ENCODE data around the gene OVCH2.
"Not testable (repeated sequence)": the region's sequence is repeated elsewhere in the genome, so short reads cannot be mapped to it uniquely, and the experiment has no call there.

Gene OVCH2, protein sequence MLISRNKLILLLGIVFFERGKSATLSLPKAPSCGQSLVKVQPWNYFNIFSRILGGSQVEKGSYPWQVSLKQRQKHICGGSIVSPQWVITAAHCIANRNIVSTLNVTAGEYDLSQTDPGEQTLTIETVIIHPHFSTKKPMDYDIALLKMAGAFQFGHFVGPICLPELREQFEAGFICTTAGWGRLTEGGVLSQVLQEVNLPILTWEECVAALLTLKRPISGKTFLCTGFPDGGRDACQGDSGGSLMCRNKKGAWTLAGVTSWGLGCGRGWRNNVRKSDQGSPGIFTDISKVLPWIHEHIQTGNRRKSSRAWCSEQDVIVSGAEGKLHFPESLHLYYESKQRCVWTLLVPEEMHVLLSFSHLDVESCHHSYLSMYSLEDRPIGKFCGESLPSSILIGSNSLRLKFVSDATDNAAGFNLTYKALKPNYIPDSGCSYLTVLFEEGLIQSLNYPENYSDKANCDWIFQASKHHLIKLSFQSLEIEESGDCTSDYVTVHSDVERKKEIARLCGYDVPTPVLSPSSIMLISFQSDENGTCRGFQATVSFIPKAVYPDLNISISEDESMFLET

DNA sequence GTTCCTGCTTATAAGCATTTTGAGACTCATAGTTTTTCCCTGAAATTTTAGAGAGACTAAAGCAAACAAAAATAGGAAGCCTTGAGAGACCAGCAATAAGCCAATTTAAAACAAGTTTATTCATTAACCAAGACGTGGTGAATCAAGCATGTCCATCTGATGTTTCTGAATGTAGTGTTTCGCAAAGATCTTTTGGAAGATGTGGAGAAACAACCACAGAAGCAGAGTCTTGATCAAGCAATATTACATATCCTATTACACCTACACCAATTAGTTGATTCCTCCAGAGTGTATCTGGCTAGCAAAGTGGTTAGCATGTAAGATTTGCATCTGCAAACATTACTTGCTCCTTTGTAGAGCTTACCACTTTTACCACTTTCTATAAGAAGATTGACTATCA lies at the start of gene OVCH2:
TSS of gene OVCH2 (minus strand) at position 101 of the 400 bp plus-strand sequence. CDS start at position 18, 83 bp downstream.
- CTCF ChIA-PET: no interaction called here
- TF ChIP-seq SP1 (IDR thresholded peaks at IDR 0.05) (no peak), LEF1 (IDR thresholded peaks at IDR 0.05; ENCODE audit: borderline replicate concordance) (no peak), FOXM1 (IDR thresholded peaks at IDR 0.05; ENCODE audit: borderline replicate concordance) (no peak), BHLHE40 (IDR thresholded peaks at IDR 0.05; ENCODE audit: borderline replicate concordance) (no peak), ZNF384 (IDR thresholded peaks at IDR 0.05) (no peak), FOXA1 (IDR thresholded peaks at IDR 0.05) (no peak), NFRKB (IDR thresholded peaks at IDR 0.05) (no peak), L3MBTL2 (conservative IDR thresholded peaks at IDR 0.05) (no peak), TARDBP (IDR thresholded peaks at IDR 0.05) (no peak), HDGF (IDR thresholded peaks at IDR 0.05; ENCODE audit: borderline replicate concordance) (no peak), ELF4 (IDR thresholded peaks at IDR 0.05) (no peak), ARNT (IDR thresholded peaks at IDR 0.05) (no peak), SUZ12 (IDR thresholded peaks at IDR 0.05) (no peak), FOXK2 (IDR thresholded peaks at IDR 0.05) (no peak)
- TF ChIP-seq, protein P1, sequence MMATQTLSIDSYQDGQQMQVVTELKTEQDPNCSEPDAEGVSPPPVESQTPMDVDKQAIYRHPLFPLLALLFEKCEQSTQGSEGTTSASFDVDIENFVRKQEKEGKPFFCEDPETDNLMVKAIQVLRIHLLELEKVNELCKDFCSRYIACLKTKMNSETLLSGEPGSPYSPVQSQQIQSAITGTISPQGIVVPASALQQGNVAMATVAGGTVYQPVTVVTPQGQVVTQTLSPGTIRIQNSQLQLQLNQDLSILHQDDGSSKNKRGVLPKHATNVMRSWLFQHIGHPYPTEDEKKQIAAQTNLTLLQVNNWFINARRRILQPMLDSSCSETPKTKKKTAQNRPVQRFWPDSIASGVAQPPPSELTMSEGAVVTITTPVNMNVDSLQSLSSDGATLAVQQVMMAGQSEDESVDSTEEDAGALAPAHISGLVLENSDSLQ (IDR thresholded peaks at IDR 0.05): no peak
- DNase-seq (ENCODE audit: extremely low spot score): no peak
- POLR2A ChIA-PET: no interaction called here

DNA sequence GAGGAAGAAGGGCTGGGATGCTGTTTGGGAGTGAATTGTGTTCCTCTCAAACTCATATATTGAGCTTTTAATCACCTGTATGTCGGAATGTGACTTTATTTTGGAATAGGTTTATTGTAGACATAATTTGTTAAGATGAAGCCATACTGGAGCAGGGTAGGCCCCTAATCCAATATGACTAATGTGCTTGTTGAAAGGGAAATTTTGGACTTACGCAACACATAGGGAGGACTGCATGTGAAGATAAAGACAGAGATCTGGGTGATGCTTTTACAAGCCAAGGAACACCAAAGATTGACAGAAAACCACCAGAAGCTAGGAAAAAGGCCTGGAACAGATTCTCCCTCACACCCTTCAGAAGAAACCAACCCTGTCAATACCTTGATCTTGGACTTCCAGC lies 43.2 kb upstream of the OVCH2 start:
- DNase-seq (ENCODE audit: extremely low spot score): no peak

DNA sequence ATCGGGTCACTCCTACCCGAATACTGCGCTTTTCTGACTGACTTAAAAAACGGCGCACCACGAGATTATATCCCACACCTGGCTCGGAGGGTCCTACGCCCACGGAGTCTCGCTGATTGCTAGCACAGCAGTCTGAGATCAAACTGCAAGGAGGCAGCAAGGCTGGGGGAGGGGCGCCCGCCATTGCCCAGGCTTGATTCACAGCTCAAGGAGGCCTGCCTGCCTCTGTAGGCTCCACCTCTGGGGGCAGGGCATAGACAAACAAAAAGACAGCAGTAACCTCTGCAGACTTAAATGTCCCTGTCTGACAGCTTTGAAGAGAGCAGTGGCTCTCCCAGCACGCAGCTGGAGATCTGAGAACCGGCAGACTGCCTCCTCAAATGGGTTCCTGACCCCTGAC lies 28.5 kb upstream of the OVCH2 start:
- CTCF ChIA-PET; POLR2A ChIA-PET; DNase-seq (ENCODE audit: extremely low spot score): not testable (repeated sequence)

More for the DNA sequence above, 43.2 kb upstream of the OVCH2 start:
- POLR2A ChIA-PET: no interaction called here
- CTCF ChIA-PET: no interaction called here
- TF ChIP-seq ELF4 (IDR thresholded peaks at IDR 0.05) (no peak), FOXM1 (IDR thresholded peaks at IDR 0.05; ENCODE audit: borderline replicate concordance) (no peak), ARNT (IDR thresholded peaks at IDR 0.05) (no peak), SUZ12 (IDR thresholded peaks at IDR 0.05) (no peak), L3MBTL2 (conservative IDR thresholded peaks at IDR 0.05) (no peak), SP1 (IDR thresholded peaks at IDR 0.05) (no peak), LEF1 (IDR thresholded peaks at IDR 0.05; ENCODE audit: borderline replicate concordance) (no peak), FOXK2 (IDR thresholded peaks at IDR 0.05) (no peak), NFRKB (IDR thresholded peaks at IDR 0.05) (no peak), HDGF (IDR thresholded peaks at IDR 0.05; ENCODE audit: borderline replicate concordance) (no peak), CTBP1 (IDR thresholded peaks at IDR 0.05; ENCODE audit: borderline replicate concordance) (no peak), FOXA1 (IDR thresholded peaks at IDR 0.05) (no peak), BHLHE40 (IDR thresholded peaks at IDR 0.05; ENCODE audit: borderline replicate concordance) (no peak), TARDBP (IDR thresholded peaks at IDR 0.05) (no peak), ZNF384 (IDR thresholded peaks at IDR 0.05) (no peak)
- TF ChIP-seq, protein P1 (IDR thresholded peaks at IDR 0.05): no peak

DNA sequence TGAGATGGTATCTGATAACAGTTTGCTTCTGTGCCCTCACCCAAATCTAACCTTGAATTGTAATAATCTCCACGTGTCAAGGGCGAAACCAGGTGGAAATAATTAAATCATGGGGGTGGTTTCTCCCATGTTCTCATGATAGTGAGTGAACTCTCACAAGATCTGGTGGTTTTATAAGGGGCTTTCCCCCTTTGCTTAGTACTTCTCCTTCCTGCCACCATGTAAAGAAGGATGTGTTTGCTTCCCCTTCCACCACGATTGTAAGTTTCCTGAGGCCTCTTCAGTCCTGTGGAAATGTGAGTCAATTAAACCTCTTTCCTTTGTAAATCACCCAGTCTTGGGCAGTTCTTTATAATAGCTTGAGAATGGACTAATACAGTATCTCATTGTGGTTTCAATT lies 8.5 kb upstream of the OVCH2 start:
- DNase-seq (ENCODE audit: extremely low spot score): no peak

DNA sequence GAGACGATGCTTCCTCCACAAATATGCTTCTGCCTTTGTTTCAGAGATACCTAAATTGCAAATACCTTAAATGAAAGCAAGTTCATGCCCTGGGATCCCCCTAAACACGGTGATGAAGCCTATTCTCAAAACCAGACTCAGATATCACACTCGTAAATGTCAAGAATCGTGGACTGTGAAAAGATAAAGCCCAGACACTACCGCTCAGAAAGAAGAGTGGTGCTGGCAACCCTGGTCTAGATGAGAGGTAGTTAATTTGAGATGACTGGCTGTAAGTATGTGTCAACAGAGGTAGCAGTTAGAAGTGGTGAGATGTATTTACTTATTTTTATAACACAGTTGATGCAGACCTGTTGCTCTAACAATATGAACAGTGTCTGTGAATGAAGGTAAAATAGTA lies 2.5 kb downstream of the OVCH2 start:
- TF ChIP-seq ZNF384 (IDR thresholded peaks at IDR 0.05) (no peak), BHLHE40 (IDR thresholded peaks at IDR 0.05; ENCODE audit: borderline replicate concordance) (no peak), NFRKB (IDR thresholded peaks at IDR 0.05) (no peak), SP1 (IDR thresholded peaks at IDR 0.05) (no peak), FOXK2 (IDR thresholded peaks at IDR 0.05) (no peak), ARNT (IDR thresholded peaks at IDR 0.05) (no peak), HDGF (IDR thresholded peaks at IDR 0.05; ENCODE audit: borderline replicate concordance) (no peak), FOXA1 (IDR thresholded peaks at IDR 0.05) (no peak), CTBP1 (IDR thresholded peaks at IDR 0.05; ENCODE audit: borderline replicate concordance) (no peak), FOXM1 (IDR thresholded peaks at IDR 0.05; ENCODE audit: borderline replicate concordance) (no peak), LEF1 (IDR thresholded peaks at IDR 0.05; ENCODE audit: borderline replicate concordance) (no peak), ELF4 (IDR thresholded peaks at IDR 0.05) (no peak)
- no peak for DNase-seq (ENCODE audit: extremely low spot score)
- CTCF ChIA-PET: no interaction called here

More for the DNA sequence above, 8.5 kb upstream of the OVCH2 start:
- ChIA-PET POLR2A (no interaction called here), CTCF (no interaction called here)
- no peak for TF ChIP-seq ELF4 (IDR thresholded peaks at IDR 0.05)
- TF ChIP-seq BHLHE40 (IDR thresholded peaks at IDR 0.05; ENCODE audit: borderline replicate concordance): no peak
- no peak for TF ChIP-seq TARDBP (IDR thresholded peaks at IDR 0.05)
- TF ChIP-seq L3MBTL2 (conservative IDR thresholded peaks at IDR 0.05): no peak
- no peak for TF ChIP-seq CTBP1 (IDR thresholded peaks at IDR 0.05; ENCODE audit: borderline replicate concordance)
- no peak for TF ChIP-seq ZNF384 (IDR thresholded peaks at IDR 0.05)
- no peak for TF ChIP-seq FOXM1 (IDR thresholded peaks at IDR 0.05; ENCODE audit: borderline replicate concordance)
- no peak for TF ChIP-seq SUZ12 (IDR thresholded peaks at IDR 0.05)
- no peak for TF ChIP-seq FOXK2 (IDR thresholded peaks at IDR 0.05)
- TF ChIP-seq ARNT (IDR thresholded peaks at IDR 0.05): no peak
- no peak for TF ChIP-seq HDGF (IDR thresholded peaks at IDR 0.05; ENCODE audit: borderline replicate concordance)
- TF ChIP-seq, protein P1 (IDR thresholded peaks at IDR 0.05): no peak
- TF ChIP-seq LEF1 (IDR thresholded peaks at IDR 0.05; ENCODE audit: borderline replicate concordance): no peak

DNA sequence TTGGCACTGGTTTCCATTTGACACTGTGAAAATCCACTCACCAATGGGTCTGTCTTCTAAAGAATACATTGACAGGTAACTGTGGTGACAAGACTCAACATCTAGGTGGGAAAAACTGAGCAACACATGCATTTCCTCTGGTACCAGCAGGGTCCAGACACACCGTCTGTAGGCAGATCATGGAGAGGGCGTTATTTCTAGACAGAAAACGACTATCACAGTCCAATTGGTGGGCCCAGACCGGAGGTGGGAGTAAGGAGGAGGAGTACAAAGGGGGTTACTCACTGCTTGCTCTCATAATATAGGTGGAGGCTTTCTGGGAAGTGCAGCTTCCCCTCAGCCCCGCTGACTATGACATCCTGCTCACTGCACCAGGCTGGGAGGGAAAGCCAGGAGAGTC lies 9.9 kb downstream of the OVCH2 start:
- no peak for TF ChIP-seq CTBP1 (IDR thresholded peaks at IDR 0.05; ENCODE audit: borderline replicate concordance)
- no peak for TF ChIP-seq NFRKB (IDR thresholded peaks at IDR 0.05)
- TF ChIP-seq L3MBTL2 (conservative IDR thresholded peaks at IDR 0.05): no peak
- TF ChIP-seq SUZ12 (IDR thresholded peaks at IDR 0.05): no peak
- TF ChIP-seq ELF4 (IDR thresholded peaks at IDR 0.05): no peak
- no peak for TF ChIP-seq SP1 (IDR thresholded peaks at IDR 0.05)
- no peak for TF ChIP-seq BHLHE40 (IDR thresholded peaks at IDR 0.05; ENCODE audit: borderline replicate concordance)
- no peak for TF ChIP-seq FOXM1 (IDR thresholded peaks at IDR 0.05; ENCODE audit: borderline replicate concordance)
- no peak for TF ChIP-seq FOXK2 (IDR thresholded peaks at IDR 0.05)
- CTCF ChIA-PET: no interaction called here
- no peak for DNase-seq (ENCODE audit: extremely low spot score)
- POLR2A ChIA-PET: no interaction called here

More for the DNA sequence above, 2.5 kb downstream of the OVCH2 start:
- POLR2A ChIA-PET: no interaction called here

Data from HEK293T (cell line).